OCI-LY1 (cell line): ENCODE measurements around the gene POT1.

Experiments
- H2AFZ ChIP-seq: fragments of 200-600 bp; sonication (generic), shearing (Covaris generic); 2 replicates; pipeline ENCODE4 v1.6.0; 2014; ENCODE audit warnings: antibody characterized with exemption, mild to moderate bottlenecking, low read length
- H3F3A ChIP-seq: fragments of 200-600 bp; sonication (generic), shearing (Covaris generic); 2 replicates; pipeline ENCODE4 v1.6.0; 2014; ENCODE audit warnings: mild to moderate bottlenecking, antibody characterized with exemption, low read length, moderate library complexity; ENCODE audit not compliant: insufficient read depth
- H3K27ac ChIP-seq: fragments of 200-600 bp; sonication (generic); 2 replicates; pipeline ENCODE4 v1.5.1; 2014; ENCODE audit warnings: low read length, mixed run types, mild to moderate bottlenecking, low read depth; ENCODE audit not compliant: poor library complexity, severe bottlenecking
- H3K27me3 ChIP-seq: fragments of 200-600 bp; sonication (generic); 2 replicates; pipeline ENCODE4 v1.6.0; 2014; ENCODE audit warnings: antibody characterized with exemption, mild to moderate bottlenecking, low read length, moderate library complexity; ENCODE audit not compliant: insufficient read depth
- H3K36me3 ChIP-seq: fragments of 200-600 bp; sonication (generic); 2 replicates; pipeline ENCODE4 v1.6.1; 2014; ENCODE audit warnings: mild to moderate bottlenecking, antibody characterized with exemption, low read length, moderate library complexity, mixed read lengths; ENCODE audit not compliant: insufficient read depth
- H3K4me1 ChIP-seq: fragments of 200-600 bp; sonication (generic); 2 replicates; pipeline ENCODE4 v1.5.1; 2014; ENCODE audit warnings: mild to moderate bottlenecking, low read length, moderate library complexity; ENCODE audit not compliant: insufficient read depth, severe bottlenecking
- H3K4me2 ChIP-seq: fragments of 200-600 bp; sonication (generic), shearing (Covaris generic); 2 replicates; pipeline ENCODE4 v1.6.1; 2014; ENCODE audit warnings: low read length
- H3K4me3 ChIP-seq: fragments of 200-600 bp; sonication (generic); 2 replicates; pipeline ENCODE4 v1.5.1; 2014; ENCODE audit warnings: low read length, low read depth, mild to moderate bottlenecking, mixed read lengths; ENCODE audit not compliant: poor library complexity, severe bottlenecking
- H3K79me2 ChIP-seq: fragments of 200-600 bp; shearing (Covaris generic); 2 replicates; pipeline ENCODE4 v1.6.1; 2016; ENCODE audit warnings: mixed run types, low read length, mixed read lengths; ENCODE audit not compliant: insufficient read depth
- H3K9ac ChIP-seq: fragments of 200-600 bp; sonication (generic), shearing (Covaris generic); 2 replicates; pipeline ENCODE4 v1.6.1; 2014; ENCODE audit warnings: mild to moderate bottlenecking, low read length, mixed read lengths
- H3K9me2 ChIP-seq: fragments of 200-600 bp; sonication (generic), shearing (Covaris generic); 2 replicates; pipeline ENCODE4 v1.6.1; 2014; ENCODE audit warnings: low read depth, mild to moderate bottlenecking, low read length, mixed read lengths
- H3K9me3 ChIP-seq: fragments of 200-600 bp; shearing (Covaris generic); 2 replicates; pipeline ENCODE4 v1.6.1; 2014; ENCODE audit warnings: low read length, mixed read lengths
- H4K20me1 ChIP-seq: fragments of 200-600 bp; sonication (generic), shearing (Covaris generic); 2 replicates; pipeline ENCODE4 v1.6.0; 2016; ENCODE audit warnings: mild to moderate bottlenecking, low read length; ENCODE audit not compliant: insufficient read depth
- EZH2 ChIP-seq: fragments of 200-600 bp; sonication (generic), shearing (Covaris generic); IDR thresholded peaks from 2 replicates; pipeline ENCODE4 v1.8.0; 2017; ENCODE audit warnings: borderline replicate concordance, mixed run types, mild to moderate bottlenecking, antibody characterized with exemption, low read length, moderate library complexity, mixed read lengths
- TF ChIP-seq, protein P1 (sequence below): fragments of 200-600 bp; sonication (generic), shearing (Covaris generic); IDR thresholded peaks from 2 replicates; pipeline ENCODE4 v1.5.1; 2017; ENCODE audit warnings: mild to moderate bottlenecking, antibody characterized with exemption, low read length, moderate library complexity, mixed read lengths

POT1 gene

DNA sequence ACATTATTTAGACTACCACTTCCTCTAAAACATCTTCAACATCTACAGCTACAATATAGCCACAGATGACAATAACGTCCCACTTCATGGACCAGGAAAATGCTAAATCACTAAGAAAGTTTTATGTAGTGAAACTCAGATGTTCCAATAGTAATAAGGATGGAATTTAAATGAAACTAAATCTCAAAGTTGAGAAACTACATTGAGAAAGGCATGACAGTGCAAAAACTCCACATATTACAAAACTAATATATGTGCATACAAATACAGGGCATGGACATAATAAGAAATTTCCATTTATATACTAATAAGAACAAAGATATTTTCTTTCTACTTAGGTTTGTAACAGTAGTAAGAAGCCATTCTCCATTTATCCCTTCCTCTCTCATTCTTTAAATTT lies 31.1 kb downstream of the POT1 start:
- no peak overlapping the region for H3K9ac ChIP-seq
- H3K27me3 ChIP-seq, result no peaks in the 10 kb centered on the region
- no peaks in the 10 kb centered on the region for H3K9me2 ChIP-seq
- H3K4me1 ChIP-seq, result no peaks in the 10 kb centered on the region
- H3K36me3 ChIP-seq, result peaks cover 28% of the 10 kb centered on the region
- H3K4me3 ChIP-seq, result no peak overlapping the region
- H4K20me1 ChIP-seq, result no peaks in the 10 kb centered on the region
- H2AFZ ChIP-seq, result no peak overlapping the region
- H3K27ac ChIP-seq, result no peak overlapping the region
- H3K79me2 ChIP-seq, result no peaks in the 10 kb centered on the region
- no peaks in the 10 kb centered on the region for H3F3A ChIP-seq
- no peak overlapping the region for H3K4me2 ChIP-seq
- no peaks in the 10 kb centered on the region for H3K9me3 ChIP-seq
- TF ChIP-seq, protein P1, sequence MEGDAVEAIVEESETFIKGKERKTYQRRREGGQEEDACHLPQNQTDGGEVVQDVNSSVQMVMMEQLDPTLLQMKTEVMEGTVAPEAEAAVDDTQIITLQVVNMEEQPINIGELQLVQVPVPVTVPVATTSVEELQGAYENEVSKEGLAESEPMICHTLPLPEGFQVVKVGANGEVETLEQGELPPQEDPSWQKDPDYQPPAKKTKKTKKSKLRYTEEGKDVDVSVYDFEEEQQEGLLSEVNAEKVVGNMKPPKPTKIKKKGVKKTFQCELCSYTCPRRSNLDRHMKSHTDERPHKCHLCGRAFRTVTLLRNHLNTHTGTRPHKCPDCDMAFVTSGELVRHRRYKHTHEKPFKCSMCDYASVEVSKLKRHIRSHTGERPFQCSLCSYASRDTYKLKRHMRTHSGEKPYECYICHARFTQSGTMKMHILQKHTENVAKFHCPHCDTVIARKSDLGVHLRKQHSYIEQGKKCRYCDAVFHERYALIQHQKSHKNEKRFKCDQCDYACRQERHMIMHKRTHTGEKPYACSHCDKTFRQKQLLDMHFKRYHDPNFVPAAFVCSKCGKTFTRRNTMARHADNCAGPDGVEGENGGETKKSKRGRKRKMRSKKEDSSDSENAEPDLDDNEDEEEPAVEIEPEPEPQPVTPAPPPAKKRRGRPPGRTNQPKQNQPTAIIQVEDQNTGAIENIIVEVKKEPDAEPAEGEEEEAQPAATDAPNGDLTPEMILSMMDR, result no peak
- TF ChIP-seq EZH2, result no peak

DNA sequence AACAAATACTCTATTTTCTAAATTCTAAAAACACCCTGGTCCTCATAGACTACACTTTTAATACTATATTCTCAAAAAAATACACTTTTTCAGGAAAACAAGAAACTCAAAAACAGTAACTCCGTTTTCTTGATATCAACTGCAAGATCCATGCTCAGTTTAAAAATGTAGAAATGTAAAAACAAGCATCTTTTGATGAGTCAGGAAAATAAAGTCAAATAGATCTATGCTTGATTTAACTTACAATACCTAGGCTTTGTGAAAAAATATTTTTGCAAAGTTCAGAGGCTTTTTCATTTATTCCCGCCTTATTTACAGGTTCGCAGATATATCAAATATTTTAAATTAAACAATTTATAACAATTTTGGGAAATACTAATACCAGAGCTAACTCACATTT lies 33.6 kb downstream of the POT1 start:
- TF ChIP-seq EZH2, result no peak
- TF ChIP-seq, protein P1, result no peak
- no peaks in the 10 kb centered on the region for H3F3A ChIP-seq

GRCh38 chr7:124893140-124893827 lies 36.3 kb downstream of the POT1 start:
- Histone ChIP-seq H3K9ac (no peak overlapping the region), H3K4me3 (no peak overlapping the region), H2AFZ (no peak overlapping the region), H4K20me1 (no peaks in the 10 kb centered on the region), H3K27me3 (no peaks in the 10 kb centered on the region), H3K9me2 (no peaks in the 10 kb centered on the region), H3K4me2 (no peak overlapping the region), H3K36me3 (peaks cover 63% of the 10 kb centered on the region), H3K27ac (no peak overlapping the region), H3F3A (no peaks in the 10 kb centered on the region), H3K4me1 (no peaks in the 10 kb centered on the region), H3K9me3 (no peaks in the 10 kb centered on the region), H3K79me2 (no peaks in the 10 kb centered on the region)
- TF ChIP-seq, protein P1, result no peak

More for the DNA sequence above, 33.6 kb downstream of the POT1 start:
- no peak overlapping the region for H3K27ac ChIP-seq
- H3K36me3 ChIP-seq, result peaks cover 45% of the 10 kb centered on the region
- H3K4me1 ChIP-seq, result no peaks in the 10 kb centered on the region
- no peak overlapping the region for H2AFZ ChIP-seq
- no peaks in the 10 kb centered on the region for H3K9me2 ChIP-seq
- H3K4me3 ChIP-seq, result no peak overlapping the region
- H4K20me1 ChIP-seq, result no peaks in the 10 kb centered on the region
- no peak overlapping the region for H3K4me2 ChIP-seq
- H3K9me3 ChIP-seq, result no peaks in the 10 kb centered on the region
- no peaks in the 10 kb centered on the region for H3K27me3 ChIP-seq
- H3K9ac ChIP-seq, result no peak overlapping the region
- H3K79me2 ChIP-seq, result no peaks in the 10 kb centered on the region
